ENCODE measurements around the gene OR2A5. TPM values are rescaled to one million over a fixed set of nuclear protein-coding genes. Genes with fewer than 3 reads are reported as not detected.

OR2A5 gene
- total RNA-seq, 1 experiment from 2014 or later = not detected

DNA sequence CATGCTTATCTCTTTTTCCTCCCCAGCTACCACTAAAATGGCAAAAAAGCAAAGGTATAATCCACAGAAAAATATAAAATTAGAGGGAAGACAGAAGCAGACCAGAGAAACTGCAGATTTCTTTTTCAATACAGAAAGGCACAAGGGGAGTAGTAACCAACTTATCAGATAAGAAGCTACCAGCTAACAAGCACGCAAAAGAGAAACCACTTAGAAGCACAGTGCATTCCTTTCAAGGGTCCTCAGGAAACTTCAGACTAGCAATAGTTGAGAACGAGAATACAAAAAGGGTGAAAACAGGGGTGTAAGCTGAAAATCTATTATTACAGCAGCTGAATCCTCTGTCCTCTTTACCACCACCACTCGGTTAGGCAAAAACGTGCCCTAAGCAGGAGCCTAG, 9.9 kb upstream of the OR2A5 start (continued):
- TF ChIP-seq ATF3 (IDR thresholded peaks at IDR 0.05) (no peak), EZH2phosphoT487 (IDR thresholded peaks at IDR 0.05; ENCODE audit: borderline replicate concordance) (no peak)

GRCh38 chr7:144049491-144049890, 743 bp downstream of the OR2A5 start:
- intact Hi-C loops (cut with micrococcal nuclease) = no loop called here
- no peak for ATAC-seq
- no peaks in the 10 kb centered on the region for H3K36me3 ChIP-seq (ENCODE audit: control insufficient read depth in 1 of 2, insufficient read depth in 2 of 2, low read length in 2 of 2)
- H3K9me2 ChIP-seq (ENCODE audit: insufficient read depth) = no peaks in the 10 kb centered on the region
- H3K4me1 ChIP-seq (ENCODE audit: control insufficient read depth in 1 of 2, insufficient read depth in 2 of 2, low read length in 2 of 2) = no peaks in the 10 kb centered on the region
- no peak for DNase-seq (ENCODE audit: low read depth, low spot score)
- H2AFZ ChIP-seq (ENCODE audit: low read depth, low read length, poor library complexity, severe bottlenecking) = no peak overlapping the region
- H3K27me3 ChIP-seq (ENCODE audit: insufficient read depth, low read length) = no peaks in the 10 kb centered on the region
- H3K4me2 ChIP-seq (ENCODE audit: low read length) = no peak overlapping the region
- RAD21 ChIA-PET (ENCODE audit: low non-redundant PET in 1 of 2, low total read pairs in 2 of 2, uncharacterized antibody in 2 of 2, unreplicated experiment in 2 of 2) = no interaction called here
- no peak for TF ChIP-seq ELF1 (IDR thresholded peaks at IDR 0.05; ENCODE audit: borderline replicate concordance, low read depth)
- BruUV-seq (replicated peaks) = no TSS peak
- CTCF ChIA-PET = no interaction called here
- no peaks in the 10 kb centered on the region for H3K9me3 ChIP-seq (ENCODE audit: control insufficient read depth in 1 of 2, insufficient read depth in 1 of 2, low read depth in 1 of 2, low read length in 2 of 2)
- no peak overlapping the region for H3K9ac ChIP-seq (ENCODE audit: low read length)
- no peaks in the 10 kb centered on the region for H3K79me2 ChIP-seq (ENCODE audit: insufficient read depth, low read length)
- H3K4me3 ChIP-seq (replicated peaks in 1 of 2; ENCODE audit: low read depth in 1 of 2, low read length in 2 of 2) = no peak overlapping the region
- H4K20me1 ChIP-seq (ENCODE audit: insufficient read depth) = no peaks in the 10 kb centered on the region
- no peak overlapping the region for H3K27ac ChIP-seq (ENCODE audit: low read depth, low read length)
- POLR2A ChIA-PET = no interaction called here

DNA sequence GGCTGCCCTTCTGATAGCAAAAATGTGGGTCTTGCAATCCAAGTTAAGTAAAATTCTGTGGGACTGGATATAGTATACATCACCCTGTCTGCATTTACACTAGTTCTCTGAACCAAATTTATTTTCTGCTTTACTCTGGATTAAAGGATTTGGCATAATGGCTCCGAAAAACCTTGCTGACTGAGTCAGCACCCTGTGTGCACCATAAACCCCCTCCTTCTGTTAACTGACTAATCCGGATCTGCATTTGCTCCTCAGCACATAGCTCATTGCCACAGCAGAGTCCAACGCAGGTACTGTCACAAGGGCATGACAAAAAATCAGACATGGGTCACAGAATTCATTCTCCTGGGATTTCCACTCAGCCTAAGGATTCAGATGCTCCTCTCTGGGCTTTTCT, 1.3 kb downstream of the OR2A5 start:
- Histone ChIP-seq H3K36me3 (ENCODE audit: control insufficient read depth in 1 of 2, insufficient read depth in 2 of 2, low read length in 2 of 2) (no peaks in the 10 kb centered on the region), H3K9me2 (ENCODE audit: insufficient read depth) (no peaks in the 10 kb centered on the region), H3K4me1 (ENCODE audit: control insufficient read depth in 1 of 2, insufficient read depth in 2 of 2, low read length in 2 of 2) (no peaks in the 10 kb centered on the region), H3K9me3 (ENCODE audit: control insufficient read depth in 1 of 2, insufficient read depth in 1 of 2, low read depth in 1 of 2, low read length in 2 of 2) (no peaks in the 10 kb centered on the region), H3K9ac (ENCODE audit: low read length) (no peak overlapping the region), H2AFZ (ENCODE audit: low read depth, low read length, poor library complexity, severe bottlenecking) (no peak overlapping the region), H4K20me1 (ENCODE audit: insufficient read depth) (no peaks in the 10 kb centered on the region), H3K4me2 (ENCODE audit: low read length) (no peak overlapping the region), H3K4me3 (replicated peaks in 1 of 2; ENCODE audit: low read depth in 1 of 2, low read length in 2 of 2) (no peak overlapping the region), H3K27ac (ENCODE audit: low read depth, low read length) (no peak overlapping the region), H3K79me2 (ENCODE audit: insufficient read depth, low read length) (no peaks in the 10 kb centered on the region), H3K27me3 (ENCODE audit: insufficient read depth, low read length) (no peaks in the 10 kb centered on the region)
- DNase-seq (ENCODE audit: low read depth, low spot score) (no peak), ATAC-seq (no peak)
- RAD21 ChIA-PET (ENCODE audit: low non-redundant PET in 1 of 2, low total read pairs in 2 of 2, uncharacterized antibody in 2 of 2, unreplicated experiment in 2 of 2) = no interaction called here
- POLR2A ChIA-PET = no interaction called here
- CTCF ChIA-PET = no interaction called here
- BruUV-seq (replicated peaks) = no TSS peak
- TF ChIP-seq MAX (IDR thresholded peaks at IDR 0.05) = no peak
- no peak for TF ChIP-seq FOSL1 (IDR thresholded peaks at IDR 0.05; ENCODE audit: low read depth)
- TF ChIP-seq CEBPB (IDR thresholded peaks at IDR 0.05; ENCODE audit: low read depth) = no peak
- TF ChIP-seq YY1 (IDR thresholded peaks at IDR 0.05; ENCODE audit: extremely low read depth, insufficient replicate concordance, low read depth, low read length) = no peak
- no peak for TF ChIP-seq ZBTB33 (IDR thresholded peaks at IDR 0.05; ENCODE audit: extremely low read depth, insufficient replicate concordance, low read length)
- no peak for TF ChIP-seq POLR2A (IDR thresholded peaks at IDR 0.05; ENCODE audit: borderline replicate concordance, extremely low read depth, insufficient read depth, insufficient read length)
- no peak for TF ChIP-seq ELF1 (IDR thresholded peaks at IDR 0.05; ENCODE audit: borderline replicate concordance, low read depth)
- no peak for TF ChIP-seq SP1 (IDR thresholded peaks at IDR 0.05; ENCODE audit: low read depth)
- TF ChIP-seq, protein P1, sequence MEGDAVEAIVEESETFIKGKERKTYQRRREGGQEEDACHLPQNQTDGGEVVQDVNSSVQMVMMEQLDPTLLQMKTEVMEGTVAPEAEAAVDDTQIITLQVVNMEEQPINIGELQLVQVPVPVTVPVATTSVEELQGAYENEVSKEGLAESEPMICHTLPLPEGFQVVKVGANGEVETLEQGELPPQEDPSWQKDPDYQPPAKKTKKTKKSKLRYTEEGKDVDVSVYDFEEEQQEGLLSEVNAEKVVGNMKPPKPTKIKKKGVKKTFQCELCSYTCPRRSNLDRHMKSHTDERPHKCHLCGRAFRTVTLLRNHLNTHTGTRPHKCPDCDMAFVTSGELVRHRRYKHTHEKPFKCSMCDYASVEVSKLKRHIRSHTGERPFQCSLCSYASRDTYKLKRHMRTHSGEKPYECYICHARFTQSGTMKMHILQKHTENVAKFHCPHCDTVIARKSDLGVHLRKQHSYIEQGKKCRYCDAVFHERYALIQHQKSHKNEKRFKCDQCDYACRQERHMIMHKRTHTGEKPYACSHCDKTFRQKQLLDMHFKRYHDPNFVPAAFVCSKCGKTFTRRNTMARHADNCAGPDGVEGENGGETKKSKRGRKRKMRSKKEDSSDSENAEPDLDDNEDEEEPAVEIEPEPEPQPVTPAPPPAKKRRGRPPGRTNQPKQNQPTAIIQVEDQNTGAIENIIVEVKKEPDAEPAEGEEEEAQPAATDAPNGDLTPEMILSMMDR (IDR thresholded peaks at IDR 0.05 in 2 of 3, conservative IDR thresholded peaks at IDR 0.05 in 1 of 3; ENCODE audit: borderline replicate concordance in 1 of 3, insufficient read depth in 1 of 3, low read depth in 2 of 3, low read length in 2 of 3) = no peak
- no peak for TF ChIP-seq ATF3 (IDR thresholded peaks at IDR 0.05)
- TF ChIP-seq POLR2AphosphoS5 (IDR thresholded peaks at IDR 0.05; ENCODE audit: low read depth, low read length) = no peak
- intact Hi-C loops (cut with micrococcal nuclease) = no loop called here

All from HCT116 (cell line).